Loucy (cell line): ENCODE data around the gene ABHD2.

Experiments used
- CTCF ChIP-seq: fragments of 200-600 bp; sonication (generic); conservative IDR thresholded peaks from 2 replicates; pipeline ENCODE4 v1.5.1; 2014; ENCODE audit warnings: mild to moderate bottlenecking, antibody characterized with exemption, low read length
- EZH2phosphoT487 ChIP-seq: fragments of 200-600 bp; IDR thresholded peaks from 2 replicates; pipeline ENCODE4 v1.6.1; 2018; ENCODE audit warnings: antibody characterized with exemption, mild to moderate bottlenecking, moderate library complexity, borderline replicate concordance

DNA sequence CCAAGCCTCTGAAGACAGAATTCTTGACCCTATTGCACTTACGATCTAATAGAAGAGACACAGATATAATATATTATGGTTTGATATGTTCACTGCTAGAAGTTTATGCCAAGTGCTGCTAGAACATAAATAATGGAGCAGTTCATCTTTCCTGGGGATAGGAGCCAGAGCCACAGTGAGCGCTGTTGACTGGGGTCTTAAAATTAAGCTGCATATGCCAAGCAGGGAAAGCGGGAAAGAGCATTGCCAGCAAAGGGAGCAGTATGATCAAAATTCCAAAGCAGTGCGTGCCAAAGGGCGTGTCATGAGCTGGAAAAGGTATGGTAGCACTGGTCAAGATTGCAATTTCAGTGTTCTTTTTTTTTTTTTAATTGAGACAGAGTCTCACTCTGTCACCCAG lies 49.1 kb upstream of the ABHD2 start:
- TF ChIP-seq CTCF (no peak), EZH2phosphoT487 (no peak)
